Measurements from ENCODE around the gene DOK1.
A peak's percentile ranks its signal among the peaks of the same experiment; 100 is the strongest.

Gene DOK1

GRCh38 chr2:74525717-74526648 lies 28.5 kb upstream of the DOK1 start, which contains the start of gene DQX1:
TSS of gene DQX1 (minus strand) at chr2:74526231. CDS start at chr2:74525729, 502 bp downstream.
- DNase-seq, result no peak

- no peak for DNase-seq
Measured at GRCh38 chr2:74526649-74527230, 27.8 kb upstream of the DOK1 start.

- no peak for DNase-seq
Measured at GRCh38 chr2:74527741-74528140, 26.8 kb upstream of the DOK1 start.

- no peak for DNase-seq
Measured at GRCh38 chr2:74528600-74529356, 25.7 kb upstream of the DOK1 start.

- peak; percentile 93 for DNase-seq
Measured at GRCh38 chr2:74529357-74530238, 24.9 kb upstream of the DOK1 start, which contains the start of the genes AUP1 and HTRA2. TSS of gene AUP1 (minus strand) at chr2:74529706. CDS start at chr2:74529629, 77 bp downstream. TSS of gene HTRA2 (plus strand) at chr2:74529933. CDS start at chr2:74530007, 74 bp downstream.

GRCh38 chr2:74530239-74531187 lies 24.0 kb upstream of the DOK1 start:
- DNase-seq, result no peak

GRCh38 chr2:74531666-74532065 lies 22.9 kb upstream of the DOK1 start:
- no peak for DNase-seq

- DNase-seq, result no peak
Measured at GRCh38 chr2:74532222-74532621, 22.3 kb upstream of the DOK1 start.

GRCh38 chr2:74533464-74533863 lies 21.1 kb upstream of the DOK1 start:
- no peak for DNase-seq

GRCh38 chr2:74534411-74534810 lies 20.1 kb upstream of the DOK1 start:
- no peak for DNase-seq

GRCh38 chr2:74535440-74535965 lies 19.0 kb upstream of the DOK1 start:
- DNase-seq, result no peak

- DNase-seq, result no peak
Measured at GRCh38 chr2:74536166-74536950, 18.2 kb upstream of the DOK1 start.

GRCh38 chr2:74537140-74537539 lies 17.4 kb upstream of the DOK1 start:
- no peak for DNase-seq

- DNase-seq, result no peak
Measured at GRCh38 chr2:74538881-74539339, 15.6 kb upstream of the DOK1 start.

- DNase-seq, result no peak
Measured at GRCh38 chr2:74540291-74540690, 14.2 kb upstream of the DOK1 start.

GRCh38 chr2:74542978-74543377 lies 11.5 kb upstream of the DOK1 start:
- DNase-seq, result no peak

GRCh38 chr2:74544634-74545033 lies 9.9 kb upstream of the DOK1 start:
- DNase-seq, result no peak

GRCh38 chr2:74546004-74546403 lies 8.5 kb upstream of the DOK1 start:
- DNase-seq, result no peak

- peak; percentile 65 for DNase-seq
Measured at GRCh38 chr2:74548285-74548899, 6.1 kb upstream of the DOK1 start.

All from NCI-H1092 treated with DMSO at 0.1 percent for 48 hours (cell line).